Kidney capillary endothelial cell (primary cell): Measurements from ENCODE around the gene SPSB3.

Experiments
- DNase-seq: peaks from one replicate; pipeline ENCODE4 v3.0.0-alpha.2; 2018; ENCODE audit warnings: low spot score

The SPSB3 gene

GRCh38 chr16:1782408-1783264 is at the start of gene SPSB3, which contains the start of gene NUBP2:
Gene SPSB3 (minus strand): TSS chr16:1782571. CDS start chr16:1781483, 1,088 bp downstream.
Gene NUBP2 (plus strand): TSS chr16:1782960. CDS start chr16:1783021, 61 bp downstream.
- DNase-seq, result peak; percentile 100

- DNase-seq, result no peak
Measured at GRCh38 chr16:1831186-1832075, 49.1 kb upstream of the SPSB3 start.

- DNase-seq, result no peak
Measured at GRCh38 chr16:1830213-1830612, 47.8 kb upstream of the SPSB3 start.

- no peak for DNase-seq
Measured at GRCh38 chr16:1828645-1829410, 46.5 kb upstream of the SPSB3 start.

GRCh38 chr16:1826691-1827573 is 44.6 kb upstream of the SPSB3 start, which contains the start of the genes FAHD1 and HAGH:
Gene FAHD1 (plus strand): TSS chr16:1827206. CDS start chr16:1827239, 33 bp downstream.
Gene HAGH (minus strand): TSS chr16:1826825. CDS start chr16:1826787, 38 bp downstream.
- peak; percentile 93 for DNase-seq

GRCh38 chr16:1825864-1826690 is 43.7 kb upstream of the SPSB3 start:
- DNase-seq, result peak; percentile 30

- DNase-seq, result no peak
Measured at GRCh38 chr16:1825381-1825863, 43.1 kb upstream of the SPSB3 start.

- peak; percentile 47 for DNase-seq
Measured at GRCh38 chr16:1823821-1824220, 41.5 kb upstream of the SPSB3 start.

- no peak for DNase-seq
Measured at GRCh38 chr16:1822801-1823200, 40.4 kb upstream of the SPSB3 start.

GRCh38 chr16:1821861-1822611 is 39.7 kb upstream of the SPSB3 start:
- DNase-seq, result no peak

GRCh38 chr16:1820946-1821290 is 38.5 kb upstream of the SPSB3 start:
- DNase-seq, result no peak

GRCh38 chr16:1820096-1820945 is 38.0 kb upstream of the SPSB3 start:
- no peak for DNase-seq

GRCh38 chr16:1819611-1820010 is 37.2 kb upstream of the SPSB3 start:
- no peak for DNase-seq

- no peak for DNase-seq
Measured at GRCh38 chr16:1818873-1819525, 36.6 kb upstream of the SPSB3 start.

GRCh38 chr16:1818204-1818872 is 36.0 kb upstream of the SPSB3 start:
- no peak for DNase-seq

GRCh38 chr16:1817716-1818115 is 35.3 kb upstream of the SPSB3 start:
- DNase-seq, result no peak

GRCh38 chr16:1817276-1817589 is 34.9 kb upstream of the SPSB3 start:
- DNase-seq, result no peak
